HG02623 (cell line): ENCODE results near the gene TRIM56.
"Not testable (repeated sequence)": the region's sequence is repeated elsewhere in the genome, so short reads cannot be mapped to it uniquely, and the experiment has no call there.

Source experiments
- ATAC-seq: cut with Tn5 transposase; IDR thresholded peaks from one replicate; pipeline ENCODE4 v1.9.1; 2021; ENCODE audit warnings: moderate library complexity; ENCODE audit not compliant: unreplicated experiment

Gene TRIM56

DNA sequence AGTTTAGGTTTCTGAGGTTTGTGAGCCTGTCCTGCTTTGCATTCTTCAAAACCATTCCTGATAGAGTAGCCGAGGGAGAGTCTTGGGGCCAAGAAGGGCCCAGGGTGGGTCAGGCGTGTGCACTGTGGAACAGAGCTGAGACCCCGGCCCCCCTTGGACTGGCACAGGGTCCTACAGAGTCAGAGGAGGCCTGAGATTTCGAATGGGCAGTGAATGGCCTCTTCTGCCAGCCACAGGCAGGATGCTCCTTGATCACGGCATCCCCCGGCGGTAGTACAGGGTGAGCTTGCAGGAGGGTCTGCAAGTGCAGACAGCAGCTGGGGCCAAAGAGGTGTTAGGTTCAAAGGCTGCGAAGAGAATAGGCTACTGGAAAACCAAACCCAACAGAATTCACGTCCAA lies 4.6 kb downstream of the TRIM56 start:
- ATAC-seq, result no peak

DNA sequence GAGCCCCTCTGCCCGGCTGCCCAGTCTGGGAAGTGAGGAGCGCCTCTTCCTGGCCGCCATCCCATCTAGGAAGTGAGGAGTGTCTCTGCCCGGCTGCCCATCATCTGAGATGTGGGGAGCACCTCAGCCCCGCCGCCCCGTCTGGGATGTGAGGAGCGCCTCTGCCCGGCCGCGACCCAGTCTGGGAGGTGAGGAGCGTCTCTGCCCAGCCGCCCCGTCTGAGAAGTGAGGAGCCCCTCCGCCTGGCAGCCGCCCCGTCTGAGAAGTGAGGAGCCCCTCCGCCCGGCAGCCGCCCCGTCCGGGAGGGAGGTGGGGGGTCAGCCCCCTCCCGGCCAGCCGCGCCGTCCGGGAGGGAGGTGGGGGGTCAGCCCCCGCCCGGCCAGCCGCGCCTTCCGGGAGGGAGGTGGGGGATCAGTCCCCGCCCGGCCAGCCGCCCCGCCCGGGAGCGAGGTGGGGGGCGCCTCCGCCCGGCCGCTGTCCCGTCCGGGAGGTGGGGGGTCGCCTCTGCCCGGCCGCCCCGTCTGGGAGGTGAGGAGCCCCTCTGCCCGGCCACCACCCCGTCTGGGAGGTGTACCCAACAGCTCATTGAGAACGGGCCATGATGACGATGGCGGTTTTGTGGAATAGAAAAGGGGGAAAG lies 7.1 kb downstream of the TRIM56 start:
- not testable (repeated sequence) for ATAC-seq

DNA sequence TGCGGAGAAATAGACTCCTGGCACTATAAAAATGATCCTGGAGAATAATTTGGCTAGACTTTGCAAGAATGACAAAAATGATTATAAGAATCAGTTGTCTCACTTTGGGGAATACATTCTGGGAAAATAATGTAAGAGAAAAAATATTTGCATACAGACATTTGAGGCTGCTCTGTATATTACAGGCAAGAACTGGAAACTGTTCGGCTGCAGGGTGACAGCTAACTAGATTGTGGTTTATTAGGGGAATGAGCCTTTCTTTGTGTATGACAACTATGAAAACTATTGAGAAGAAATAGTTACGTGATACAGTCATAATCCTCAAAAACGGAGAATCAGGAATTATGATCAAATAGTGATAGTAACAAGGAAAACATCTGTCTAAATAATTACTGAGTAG lies 8.6 kb downstream of the TRIM56 start:
- ATAC-seq, result no peak

DNA sequence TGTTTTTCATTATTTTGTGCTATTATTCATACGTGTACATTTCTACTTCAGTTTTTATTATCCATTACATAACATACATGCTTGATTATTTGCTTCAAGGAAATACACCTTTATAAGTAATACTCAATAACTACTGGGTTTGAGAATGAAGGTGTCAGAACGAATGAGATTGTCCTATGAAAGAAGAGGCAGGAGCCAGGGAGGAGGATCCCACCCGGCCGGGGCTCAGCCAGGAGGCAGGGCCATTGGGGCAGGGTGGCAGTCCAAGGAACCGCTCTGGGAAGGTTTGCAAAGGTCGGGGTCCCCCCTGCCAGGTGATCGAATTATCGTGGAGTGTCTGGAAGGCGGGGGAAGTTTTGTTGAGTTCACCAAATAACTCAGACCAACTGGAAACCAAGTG lies 9.1 kb downstream of the TRIM56 start:
- no peak for ATAC-seq

DNA sequence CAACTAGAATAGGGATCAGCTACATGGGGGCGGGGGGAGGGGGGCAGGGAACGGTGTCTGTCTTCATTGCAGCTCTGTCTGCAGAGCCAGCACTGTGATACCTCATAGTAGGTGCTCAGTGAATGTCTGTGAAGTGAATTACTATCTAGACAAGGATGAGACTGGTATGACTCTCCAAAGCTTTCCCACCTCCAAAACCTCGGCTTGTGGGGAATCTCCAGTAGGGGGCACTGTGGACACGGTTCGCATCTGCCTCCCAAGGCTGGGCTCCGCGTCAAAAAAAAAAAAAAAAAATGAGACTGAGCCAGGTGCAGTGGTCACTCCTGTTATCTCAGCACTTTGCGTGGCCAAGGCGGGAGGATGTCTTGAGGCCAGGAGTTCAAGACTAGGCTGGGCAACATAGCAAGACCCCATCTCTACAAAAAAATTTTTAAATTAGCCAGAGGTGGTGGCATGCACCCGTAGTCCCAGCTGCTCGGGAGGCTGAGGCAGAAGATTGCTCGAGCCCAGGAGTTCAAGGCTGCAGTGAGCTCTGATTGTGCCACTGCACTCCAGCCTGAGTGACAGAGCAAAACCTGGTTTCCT lies 9.6 kb downstream of the TRIM56 start:
- ATAC-seq, result no peak

DNA sequence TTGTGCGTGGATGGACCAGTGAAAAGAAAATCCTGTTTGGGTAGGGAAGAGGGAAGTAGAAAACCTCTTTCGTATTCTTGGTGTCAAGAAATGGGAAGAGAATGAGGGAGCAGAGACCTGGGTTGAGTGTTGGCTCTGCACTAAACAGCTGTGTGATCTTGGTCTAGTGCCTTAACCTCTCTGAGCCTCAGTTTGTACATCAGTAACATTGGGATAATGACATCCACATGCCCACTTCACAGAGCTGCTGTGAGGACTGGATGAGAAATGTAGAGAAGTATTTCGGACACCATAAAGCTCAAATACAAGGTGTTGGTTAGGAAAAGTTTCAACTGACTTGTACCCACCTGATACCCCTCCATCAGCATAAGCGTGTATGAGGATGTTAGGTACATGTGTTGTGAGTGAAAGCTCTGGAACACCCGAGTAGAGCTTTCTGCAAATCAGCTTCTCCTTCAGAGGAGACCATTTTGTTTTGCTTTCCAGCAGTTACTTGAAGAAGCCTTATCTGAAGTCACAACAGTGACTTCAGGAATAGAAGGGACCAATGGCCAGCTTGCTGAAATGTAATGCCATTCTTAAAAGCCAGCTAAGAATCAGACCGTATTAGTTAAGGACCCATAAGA lies 11.2 kb downstream of the TRIM56 start:
- ATAC-seq, result no peak

DNA sequence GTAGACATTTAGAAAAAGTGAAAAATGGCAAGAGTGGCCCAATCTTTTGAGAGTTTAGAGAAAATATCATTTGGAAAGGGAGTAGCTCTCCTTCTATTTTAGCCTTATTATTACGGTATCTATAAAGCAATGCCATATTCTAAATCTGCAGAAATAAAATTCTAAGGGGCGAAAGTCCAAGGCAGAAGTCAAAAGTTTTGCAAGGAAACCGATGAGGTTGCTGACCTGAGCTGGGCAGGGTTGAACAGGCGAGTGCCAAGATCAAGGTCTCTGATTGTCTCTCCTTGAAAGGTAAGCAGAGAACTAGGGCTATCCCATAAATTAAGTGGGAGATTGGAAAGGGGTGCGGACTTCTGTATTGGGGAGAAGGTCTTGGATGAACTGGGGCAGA lies 11.7 kb downstream of the TRIM56 start:
- no peak for ATAC-seq

DNA sequence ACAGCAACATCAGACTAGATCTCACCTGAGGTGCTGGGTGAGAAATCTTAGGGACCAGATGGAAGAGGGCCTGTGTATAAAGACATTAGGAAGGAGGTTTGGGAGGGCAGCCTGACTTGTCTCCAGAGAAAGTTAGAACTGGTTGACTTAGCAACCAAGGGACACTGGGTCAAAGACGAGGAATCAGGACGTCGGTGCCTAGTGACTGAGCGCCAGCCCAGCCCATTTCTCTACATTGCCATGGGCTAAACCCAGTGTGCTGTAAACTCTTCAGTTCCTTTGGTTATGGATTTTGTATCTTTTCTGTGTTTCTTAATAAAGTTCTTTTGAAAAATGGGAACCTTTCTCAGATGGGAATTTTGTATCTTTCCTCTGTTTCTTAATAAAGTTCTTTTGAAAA lies 12.3 kb downstream of the TRIM56 start:
- ATAC-seq, result no peak

DNA sequence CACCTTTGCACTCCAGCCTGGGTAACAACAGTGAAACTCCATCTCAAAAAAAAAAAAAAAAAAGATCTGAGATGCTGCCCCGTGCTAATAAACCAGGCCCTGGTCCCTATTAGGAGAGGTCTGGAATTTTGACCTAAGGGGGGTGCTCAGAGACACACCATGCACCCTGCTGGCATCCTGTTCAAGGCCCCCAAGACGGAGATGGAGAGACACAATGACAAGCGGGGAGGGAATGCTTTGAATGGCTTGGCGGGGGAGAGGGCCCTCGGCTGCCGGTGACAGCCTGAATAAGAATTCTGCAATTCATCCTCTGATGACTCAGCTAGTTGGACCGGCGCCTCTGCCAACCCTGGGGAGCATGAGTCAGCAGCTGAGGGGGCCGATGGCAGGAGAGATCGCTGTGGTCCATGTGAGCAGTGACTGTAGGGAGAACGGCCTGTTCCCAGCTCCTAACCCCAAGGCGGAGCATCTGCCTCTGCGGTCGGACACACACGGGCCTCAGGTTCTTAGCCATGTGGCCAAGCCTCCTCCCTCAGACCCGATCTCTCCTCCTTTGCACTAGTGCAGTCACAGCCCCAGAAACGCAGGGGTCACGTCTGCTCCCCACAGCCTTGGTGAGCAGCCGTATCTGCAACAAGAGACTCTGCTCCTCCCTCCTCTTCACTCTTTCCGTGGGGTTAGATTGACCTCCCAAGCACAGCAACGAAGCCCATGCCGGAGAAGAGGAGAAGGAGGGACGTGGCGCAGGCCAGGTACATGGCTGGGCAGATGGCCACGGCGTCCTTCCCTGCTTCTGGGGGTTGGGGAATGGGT lies 14.9 kb downstream of the TRIM56 start:
- ATAC-seq, result no peak

DNA sequence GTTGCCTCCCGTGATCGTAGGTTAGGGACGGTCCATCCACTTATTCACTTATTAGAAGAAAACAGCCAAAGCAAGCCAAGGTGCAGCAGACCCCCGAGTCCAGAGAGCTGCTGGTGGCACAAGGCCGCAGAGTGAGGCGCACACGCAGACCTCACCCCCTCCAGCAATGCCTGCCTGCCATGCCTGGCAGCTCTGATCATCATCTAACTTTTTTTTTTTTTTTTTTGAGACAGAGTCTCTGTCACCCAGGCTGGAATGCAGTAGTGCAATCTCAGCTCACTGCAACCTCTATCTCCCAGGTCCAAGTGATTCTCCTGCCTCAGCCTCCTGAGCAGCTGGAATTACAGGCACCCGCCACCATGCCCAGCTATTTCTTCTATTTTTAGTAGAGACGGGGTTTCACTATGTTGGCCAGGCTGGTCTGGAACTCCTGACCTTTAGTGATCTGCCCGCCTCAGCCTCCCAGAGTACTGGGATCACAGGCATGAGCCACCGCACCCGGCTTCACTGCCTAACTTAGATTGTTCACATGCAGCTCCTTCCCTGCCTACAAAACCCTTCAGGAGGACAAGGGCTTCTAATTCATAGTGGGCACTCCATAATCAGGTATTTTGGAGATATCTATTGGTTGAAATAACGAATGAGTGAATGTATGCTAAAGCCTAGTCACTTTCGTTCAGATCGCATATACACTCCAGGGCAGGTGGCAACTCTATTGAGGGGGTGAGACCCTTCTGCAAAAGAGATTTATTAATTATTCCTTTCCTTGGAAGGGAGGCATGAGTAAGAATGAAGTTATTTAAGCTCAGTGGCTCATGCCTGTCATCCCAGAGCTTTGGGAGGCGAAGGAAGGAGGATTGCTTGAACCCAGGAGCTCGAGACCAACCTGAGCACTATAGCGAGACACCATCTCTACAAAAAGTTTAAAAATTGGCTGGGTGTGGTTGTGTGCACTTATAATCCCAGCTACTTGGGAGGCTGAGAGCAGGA lies 15.9 kb downstream of the TRIM56 start:
- no peak for ATAC-seq

DNA sequence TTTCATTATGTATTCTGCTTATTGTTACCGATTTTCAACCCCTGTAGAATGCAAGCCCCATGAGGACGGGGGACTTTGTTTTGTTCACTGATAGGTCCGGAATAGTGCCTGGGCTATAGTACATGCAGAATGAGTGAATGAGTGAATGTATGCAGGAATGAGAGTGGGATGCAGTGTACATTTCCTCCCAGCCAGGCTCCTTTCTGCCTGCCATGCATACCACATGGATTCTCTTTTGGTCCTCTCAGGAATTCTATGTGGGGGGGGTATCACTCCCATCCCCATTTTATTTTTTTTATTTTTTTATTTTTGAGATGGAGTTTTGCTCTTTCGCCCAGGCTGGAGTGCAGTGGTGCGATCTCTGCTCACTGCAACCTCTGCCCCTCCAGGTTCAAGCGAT lies 16.7 kb downstream of the TRIM56 start:
- no peak for ATAC-seq

DNA sequence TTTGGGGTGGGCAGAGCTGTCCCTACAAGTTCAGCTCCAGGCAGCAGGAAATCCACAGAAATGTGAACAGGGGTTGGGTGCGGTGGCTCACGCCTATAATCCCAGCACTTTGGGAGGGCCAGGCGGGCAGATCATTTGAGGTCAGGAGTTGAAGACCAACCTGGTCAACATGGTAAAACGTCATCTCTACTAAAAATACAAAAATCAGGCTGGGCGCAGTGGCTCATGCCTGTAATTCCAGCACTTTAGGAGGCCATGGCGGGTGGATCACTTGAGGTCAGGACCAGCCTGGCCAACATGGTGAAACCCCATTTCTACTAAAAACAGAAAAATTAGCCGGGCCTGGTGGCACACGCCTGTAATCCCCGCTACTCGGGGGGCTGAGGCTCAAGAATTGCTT lies 18.4 kb downstream of the TRIM56 start:
- not testable (repeated sequence) for ATAC-seq

DNA sequence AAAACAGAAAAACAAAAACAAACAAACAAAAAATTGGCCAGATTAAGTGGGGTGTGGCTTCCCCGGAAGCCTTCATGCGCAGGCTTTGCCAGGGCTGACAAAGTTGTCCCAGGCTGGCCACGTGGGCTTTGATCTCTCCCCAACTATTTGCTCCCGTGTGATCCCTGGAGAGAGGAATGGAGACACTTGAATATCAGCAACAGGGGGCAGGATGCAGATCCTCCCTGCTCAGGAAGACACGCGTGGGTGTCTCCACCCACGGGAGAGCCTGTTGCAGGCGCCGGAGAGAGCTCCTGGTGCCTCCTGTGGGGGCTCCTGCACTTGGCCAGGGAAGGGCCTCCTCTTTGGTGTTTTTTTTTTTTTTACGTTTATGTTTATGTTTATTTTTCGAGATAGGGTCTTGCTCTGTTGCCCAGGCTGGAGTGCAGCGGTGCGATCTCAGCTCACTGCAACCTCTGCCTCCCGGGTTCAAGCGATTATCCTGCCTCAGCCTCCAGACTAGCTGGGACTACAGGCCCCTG lies 19.0 kb downstream of the TRIM56 start:
- no peak for ATAC-seq

DNA sequence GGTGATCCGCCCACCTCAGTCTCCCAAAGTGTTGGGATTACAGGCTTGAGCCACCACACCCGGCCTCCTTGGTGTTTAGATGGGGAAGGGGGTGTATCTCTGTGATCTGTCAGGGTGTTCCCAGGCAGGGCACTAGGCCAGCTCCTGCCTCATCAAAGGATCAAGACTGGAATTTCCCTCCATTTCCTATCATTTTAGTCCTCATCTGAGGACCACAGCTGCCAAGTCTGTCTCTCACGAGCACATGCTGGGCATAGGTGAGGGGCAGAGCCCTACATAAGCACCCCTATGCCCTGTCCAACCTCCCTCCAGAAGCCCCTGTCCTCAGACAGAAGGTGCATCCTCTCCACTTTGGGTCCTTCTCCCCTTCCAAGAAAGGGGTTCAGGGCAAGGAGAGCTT lies 19.5 kb downstream of the TRIM56 start:
- ATAC-seq, result no peak

DNA sequence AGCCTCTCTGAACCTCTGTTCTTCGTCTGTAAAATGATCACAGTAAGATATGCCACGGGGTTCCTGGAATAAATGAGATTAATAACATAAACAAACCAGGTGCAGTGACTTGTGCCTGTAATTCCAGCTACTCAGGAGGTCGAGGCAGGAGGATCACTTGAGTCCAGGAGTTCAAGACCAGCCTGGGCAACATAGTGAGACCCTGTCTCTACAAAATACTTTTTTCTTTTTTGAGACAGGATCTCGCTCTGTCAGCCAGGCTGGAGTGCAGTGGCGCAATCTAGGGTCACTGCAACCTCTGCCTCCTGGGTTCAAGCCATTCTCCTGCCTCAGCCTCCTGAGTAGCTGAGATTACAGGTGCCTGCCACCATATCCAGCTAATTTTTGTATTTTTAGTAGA lies 20.0 kb downstream of the TRIM56 start:
- not testable (repeated sequence) for ATAC-seq

DNA sequence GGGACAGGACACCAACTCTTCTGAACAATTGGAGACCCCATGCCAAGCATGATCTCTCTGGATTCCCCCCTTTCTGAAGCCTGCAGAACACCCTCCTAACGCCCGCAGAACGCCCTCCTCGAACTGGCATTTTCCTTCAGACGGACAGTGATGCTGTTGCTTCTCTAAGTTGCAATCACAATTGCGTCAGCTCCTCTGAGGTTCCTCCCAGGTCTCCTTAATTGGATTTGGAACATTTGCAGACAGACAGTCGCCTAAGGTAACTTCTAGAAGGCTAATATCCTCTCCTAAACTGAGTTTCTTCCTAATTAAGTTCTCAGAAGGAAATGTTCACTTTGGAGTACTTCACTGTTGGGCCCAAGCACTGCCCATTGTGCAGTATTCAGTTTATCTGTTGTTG lies 21.1 kb downstream of the TRIM56 start:
- no peak for ATAC-seq

DNA sequence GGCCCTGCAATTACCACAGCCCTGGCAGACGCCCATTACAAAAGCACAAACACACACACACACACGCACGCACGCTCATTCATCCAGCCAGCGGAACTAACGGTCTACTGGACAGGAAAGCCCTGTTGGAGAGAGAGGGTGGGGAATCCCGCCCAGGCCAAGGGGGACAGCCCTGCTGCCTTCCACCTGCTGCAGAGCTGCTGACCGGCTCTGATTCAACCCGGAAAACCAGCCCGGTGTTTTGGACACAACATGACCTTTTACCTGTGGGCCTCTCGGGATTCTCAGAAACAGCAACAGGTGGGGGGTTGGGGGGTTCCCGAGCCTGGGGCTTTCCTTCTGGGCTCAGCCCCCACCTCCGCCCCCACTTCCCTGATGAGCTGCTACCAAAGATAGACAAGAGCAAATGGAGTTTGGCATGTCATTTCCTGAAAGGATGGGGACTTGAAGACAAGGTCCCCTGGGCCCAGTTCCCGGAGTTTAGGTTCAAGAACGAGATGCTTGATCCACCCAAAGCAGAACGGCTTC lies 23.1 kb downstream of the TRIM56 start:
- ATAC-seq, result no peak

DNA sequence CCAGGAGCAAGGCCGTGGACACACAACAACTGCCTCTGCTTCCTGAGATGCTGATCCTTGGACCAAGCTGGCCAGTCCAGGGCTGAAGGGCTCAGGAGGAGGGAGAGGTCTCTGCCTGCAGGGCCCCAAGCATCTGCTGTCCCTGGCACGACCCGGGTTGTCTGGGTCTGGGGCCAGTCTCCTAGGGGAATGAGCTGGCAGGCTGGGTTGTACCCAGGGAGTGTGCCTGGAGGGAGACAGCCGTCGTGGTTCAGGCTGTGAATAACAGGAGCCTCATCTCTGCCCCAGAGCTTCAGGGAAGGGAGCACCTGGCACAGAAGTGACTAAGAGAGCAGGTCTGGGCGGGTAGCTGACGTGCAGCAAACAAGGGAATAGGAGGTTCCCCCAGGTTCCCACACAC lies 23.7 kb downstream of the TRIM56 start:
- ATAC-seq, result no peak

DNA sequence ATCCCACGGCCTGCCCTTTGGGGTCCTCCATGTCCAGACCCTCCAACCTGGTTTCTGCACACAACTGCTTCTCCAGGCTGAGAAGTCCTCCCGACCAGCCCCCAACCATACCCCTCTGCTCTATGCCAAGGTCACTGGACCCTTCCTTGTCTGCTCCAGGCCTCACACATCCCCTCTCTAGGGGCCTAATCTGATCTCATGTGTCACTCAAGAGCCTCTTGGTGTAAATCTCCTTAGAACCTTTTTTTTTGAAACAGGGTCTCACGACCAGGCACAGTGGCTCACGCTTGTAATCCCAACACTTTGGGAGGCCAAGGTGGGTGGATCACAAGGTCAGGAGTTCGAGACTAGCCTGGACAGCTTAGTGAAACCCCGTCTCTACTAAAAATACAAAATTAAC lies 24.1 kb downstream of the TRIM56 start:
- ATAC-seq, result no peak

DNA sequence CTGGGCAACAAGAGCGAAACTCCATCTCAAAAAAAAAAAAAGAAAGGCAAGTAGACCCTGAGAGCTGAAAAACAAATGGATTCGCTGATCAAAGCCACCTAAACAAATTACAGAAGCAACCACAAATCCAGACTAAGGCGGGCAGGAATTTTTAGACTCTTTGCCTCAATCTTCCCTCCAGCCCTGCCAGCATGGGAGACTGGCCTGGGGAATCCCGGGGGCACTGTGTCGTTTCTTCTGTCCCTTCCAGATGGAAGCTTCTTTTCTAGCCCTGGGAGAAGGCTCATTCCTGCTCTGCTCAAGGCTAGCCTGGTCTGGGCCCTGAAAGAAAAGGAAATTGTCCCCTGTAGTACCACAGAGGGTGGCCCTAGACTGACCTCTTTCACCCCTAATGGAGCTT lies 26.0 kb downstream of the TRIM56 start:
- no peak for ATAC-seq
